ENCODE data around the gene XYLT1. TPM values are rescaled to one million over a fixed set of nuclear protein-coding genes. Genes with fewer than 3 reads are reported as not detected.

The XYLT1 gene
- total RNA-seq, 3 donors from 2014 or later (not counting 1 experiment from before 2014, with no cell fraction given), result 40.9 to 55.5 (median 43.8) TPM

GRCh38 chr16:17343728-17344127, 127.0 kb downstream of the XYLT1 start:
- H3K4me3 Mint-ChIP-seq, result peak overlapping the region; percentile 93
- H3K4me1 ChIP-seq (ENCODE audit: control insufficient read depth, insufficient read depth, low read length), result peaks cover 81% of the 10 kb centered on the region
- H3K27ac ChIP-seq (ENCODE audit: low read length), result peak overlapping the region; percentile 64
- H3K27me3 Mint-ChIP-seq (ENCODE audit: low read depth in 2 of 2), result no peaks in the 10 kb centered on the region
- ATAC-seq (peak; percentile 66 to 80 (median 74)), DNase-seq (peak; percentile 53 to 68)
- H3K4me3 ChIP-seq (ENCODE audit: low read length), result no peak overlapping the region
- peaks cover 78 to 83% of the 10 kb centered on the region in 2 donors for H3K4me1 Mint-ChIP-seq
- intact Hi-C loops (cut with micrococcal nuclease), result loop anchor here (1.0 to 5.0 kb wide), 6 partner anchors 26 to 330 kb away; partner anchors contain the start of gene XYLT1
- no peaks in the 10 kb centered on the region for H3K27me3 ChIP-seq (ENCODE audit: control insufficient read depth, insufficient read depth, low read length)
- no peaks in the 10 kb centered on the region for H3K36me3 ChIP-seq (ENCODE audit: control insufficient read depth, insufficient read depth, low read length)
- H3K9me3 Mint-ChIP-seq, result no peaks in the 10 kb centered on the region
- WGBS (ENCODE audit: insufficient coverage), result 6% methylated on average over 8 of the region's 8 CpGs
- no peaks in the 10 kb centered on the region for H3K36me3 Mint-ChIP-seq
- H3K27ac Mint-ChIP-seq, result peak overlapping the region; percentile 94 to 96
- H3K9me3 ChIP-seq (ENCODE audit: control insufficient read depth, insufficient read depth, low read length), result no peaks in the 10 kb centered on the region
- TF ChIP-seq CTCF (IDR thresholded peaks at IDR 0.05), result no peak

- peak; percentile 50 to 77 (median 71) for ATAC-seq
- Mint-ChIP-seq H3K4me1 (peaks cover 77 to 81% of the 10 kb centered on the region in 2 donors), H3K36me3 (no peaks in the 10 kb centered on the region), H3K27ac (peak overlapping the region; percentile 94 to 96), H3K27me3 (ENCODE audit: low read depth in 2 of 2) (no peaks in the 10 kb centered on the region), H3K9me3 (no peaks in the 10 kb centered on the region), H3K4me3 (peak overlapping the region; percentile 93)
- peak; percentile 66 to 81 for DNase-seq
- intact Hi-C loops (cut with micrococcal nuclease), result loop anchor here (1.0 to 5.0 kb wide), 6 partner anchors 26 to 330 kb away; partner anchors contain the start of gene XYLT1
- Histone ChIP-seq H3K27ac (ENCODE audit: low read length) (peak overlapping the region; percentile 64), H3K36me3 (ENCODE audit: control insufficient read depth, insufficient read depth, low read length) (no peaks in the 10 kb centered on the region), H3K4me3 (ENCODE audit: low read length) (no peak overlapping the region), H3K27me3 (ENCODE audit: control insufficient read depth, insufficient read depth, low read length) (no peaks in the 10 kb centered on the region), H3K4me1 (ENCODE audit: control insufficient read depth, insufficient read depth, low read length) (peaks cover 74% of the 10 kb centered on the region), H3K9me3 (ENCODE audit: control insufficient read depth, insufficient read depth, low read length) (no peaks in the 10 kb centered on the region)
- WGBS (ENCODE audit: insufficient coverage), result 5% methylated on average over 10 of the region's 10 CpGs
- TF ChIP-seq CTCF (IDR thresholded peaks at IDR 0.05), result no peak
These were observed 127.7 kb downstream of the XYLT1 start for GRCh38 chr16:17343028-17343427.

GRCh38 chr16:17342031-17342430, 128.7 kb downstream of the XYLT1 start:
- peaks cover 74 to 77% of the 10 kb centered on the region in 2 donors for H3K4me1 Mint-ChIP-seq
- TF ChIP-seq CTCF (IDR thresholded peaks at IDR 0.05), result no peak
- ATAC-seq, result no peak
- Histone ChIP-seq H3K27ac (ENCODE audit: low read length) (peak overlapping the region; percentile 23), H3K4me3 (ENCODE audit: low read length) (no peak overlapping the region), H3K36me3 (ENCODE audit: control insufficient read depth, insufficient read depth, low read length) (no peaks in the 10 kb centered on the region), H3K4me1 (ENCODE audit: control insufficient read depth, insufficient read depth, low read length) (peaks cover 69% of the 10 kb centered on the region), H3K9me3 (ENCODE audit: control insufficient read depth, insufficient read depth, low read length) (no peaks in the 10 kb centered on the region), H3K27me3 (ENCODE audit: control insufficient read depth, insufficient read depth, low read length) (no peaks in the 10 kb centered on the region)
- no peak for DNase-seq
- 52% methylated on average over 2 of the region's 2 CpGs for WGBS (ENCODE audit: insufficient coverage)
- H3K4me3 Mint-ChIP-seq, result peak overlapping the region; percentile 93
- H3K27me3 Mint-ChIP-seq (ENCODE audit: low read depth in 2 of 2), result no peaks in the 10 kb centered on the region
- no peaks in the 10 kb centered on the region for H3K9me3 Mint-ChIP-seq
- H3K36me3 Mint-ChIP-seq, result no peaks in the 10 kb centered on the region
- intact Hi-C loops (cut with micrococcal nuclease), result loop anchor here (2.0 to 5.0 kb wide), 4 partner anchors 105 to 315 kb away; partner anchors contain the start of gene XYLT1
- H3K27ac Mint-ChIP-seq, result peak overlapping the region; percentile 94 to 96

- H3K27me3 ChIP-seq (ENCODE audit: control insufficient read depth, insufficient read depth, low read length), result no peaks in the 10 kb centered on the region
- no peaks in the 10 kb centered on the region for H3K36me3 ChIP-seq (ENCODE audit: control insufficient read depth, insufficient read depth, low read length)
- ATAC-seq, result no peak
- intact Hi-C loops (cut with micrococcal nuclease), result loop anchor here (5.0 kb wide), 3 partner anchors 106 to 314 kb away; partner anchors contain the start of gene XYLT1
- DNase-seq, result no peak
- H3K27ac Mint-ChIP-seq, result peak overlapping the region; percentile 94 to 96
- WGBS (ENCODE audit: insufficient coverage), result 3% methylated on average over 3 of the region's 4 CpGs
- no peaks in the 10 kb centered on the region for H3K9me3 ChIP-seq (ENCODE audit: control insufficient read depth, insufficient read depth, low read length)
- no peaks in the 10 kb centered on the region for H3K27me3 Mint-ChIP-seq (ENCODE audit: low read depth in 2 of 2)
- H3K4me1 Mint-ChIP-seq, result peaks cover 70 to 82% of the 10 kb centered on the region in 2 donors
- no peak for TF ChIP-seq CTCF (IDR thresholded peaks at IDR 0.05)
- H3K4me3 Mint-ChIP-seq, result peak overlapping the region; percentile 93
- no peak overlapping the region for H3K27ac ChIP-seq (ENCODE audit: low read length)
- no peak overlapping the region for H3K4me3 ChIP-seq (ENCODE audit: low read length)
- H3K36me3 Mint-ChIP-seq, result no peaks in the 10 kb centered on the region
- H3K9me3 Mint-ChIP-seq, result no peaks in the 10 kb centered on the region
- H3K4me1 ChIP-seq (ENCODE audit: control insufficient read depth, insufficient read depth, low read length), result peaks cover 62% of the 10 kb centered on the region
These were observed 130.0 kb downstream of the XYLT1 start for GRCh38 chr16:17340804-17341203.

Measured in natural killer cell (primary cell).